K562 (cell line): ENCODE results near the gene CNNM3. TPM values are rescaled to one million over a fixed set of nuclear protein-coding genes. Genes with fewer than 3 reads are reported as not detected.

Source experiments
- BRF1 ChIP-seq: IDR thresholded peaks from 3 replicates; pipeline ENCODE4 v1.6.1; 2011; ENCODE audit warnings: borderline replicate concordance, mild to moderate bottlenecking; ENCODE audit not compliant: insufficient read length; ENCODE audit errors: extremely low read depth
- HNRNPK ChIP-seq: fragments of 200-400 bp; formaldehyde crosslinking; IDR thresholded peaks from one replicate; pipeline ENCODE4 v1.6.1; 2018; ENCODE audit warnings: mild to moderate bottlenecking, low read depth, low read length; ENCODE audit not compliant: poor library complexity, severe bottlenecking
- KLF6 ChIP-seq: fragments of 250-450 bp; sonication (Bioruptor Pico); IDR thresholded peaks from 2 replicates; pipeline ENCODE4 v1.4.0; 2020; ENCODE audit warnings: mild to moderate bottlenecking, moderate library complexity, borderline replicate concordance
- NCOA1 ChIP-seq: fragments of 450-650 bp; IDR thresholded peaks from 2 replicates; pipeline ENCODE4 v1.6.1; 2016; ENCODE audit warnings: low read depth
- STAT5B ChIP-seq: fragments of 250-450 bp; sonication (Bioruptor Pico); IDR thresholded peaks from 2 replicates; pipeline ENCODE4 v1.8.0; 2021; ENCODE audit warnings: mild to moderate bottlenecking, inconsistent platforms
- ZKSCAN8 ChIP-seq: fragments of 200-800 bp; sonication (Bioruptor generic); IDR thresholded peaks from 2 replicates; pipeline ENCODE4 v1.6.1; 2016; ENCODE audit warnings: missing genetic modification characterization, missing compliant biosample characterization
- polyA plus RNA-seq, 8 experiments: library from polyadenylated mRNA; depleted of rRNA in 4 of 8; stranded (reverse) in 5 of 8; unstranded in 3 of 8; fragments of >200 nt; fragmentation: Nextera tagmentation in 2 of 8; fragmentation: Illumina TruSeq in 1 of 8; extraction: Ambion mirVana in 2 of 8; extraction: Trizol in 1 of 8; gene quantifications; 2 replicates each; pipeline versions ENCODE4 v1.2.1 to v1.2.3, GENCODE V29; 2011 to 2014; ENCODE audit warnings: inconsistent platforms in 1 of 8, missing spikeins in 1 of 8
- total RNA-seq, 7 experiments: library from RNA; depleted of rRNA in 6 of 7; stranded (reverse); fragments of >200 nt in 6 of 7; fragmentation: Illumina TruSeq in 2 of 7; extraction: Trizol in 2 of 7; gene quantifications; 2 replicates each; pipeline versions ENCODE4 v1.2.1 to v1.2.3, GENCODE V29; 2011 to 2021; ENCODE audit warnings: low replicate concordance in 1 of 7
- TF ChIP-seq, protein P1 (sequence below): fragments of 450-650 bp; conservative IDR thresholded peaks from 2 replicates; pipeline ENCODE4 v1.6.1; 2016; ENCODE audit warnings: missing genetic modification characterization, low read depth, mild to moderate bottlenecking, missing compliant biosample characterization, moderate library complexity
- TF ChIP-seq, protein P2 (sequence below), 2 experiments: fragments of 450-650 bp in 1 of 2; sonication (generic) in 1 of 2; formaldehyde crosslinking; conservative IDR thresholded peaks; 2 replicates each; pipeline versions ENCODE4 v1.4.0 to v1.8.1; 2020 to 2022; ENCODE audit warnings: mild to moderate bottlenecking in 1 of 2, missing genetic modification reagents in 1 of 2
- TF ChIP-seq, protein P3 (sequence below): fragments of 250-450 bp; sonication (Bioruptor Pico); IDR thresholded peaks from 2 replicates; pipeline ENCODE4 v1.4.0; 2020
- TF ChIP-seq, protein P4 (sequence below), 2 experiments: fragments of 450-650 bp; IDR thresholded peaks; 2 replicates each; pipeline ENCODE4 v1.6.1; 2016; ENCODE audit warnings: mild to moderate bottlenecking in 2 of 2, borderline replicate concordance in 1 of 2, low read depth in 1 of 2, moderate library complexity in 1 of 2
- TF ChIP-seq, protein P5 (sequence below): fragments of 450-650 bp; formaldehyde crosslinking; IDR thresholded peaks from 2 replicates; pipeline ENCODE4 v1.4.0; 2020; ENCODE audit warnings: mild to moderate bottlenecking, mixed read lengths

Gene CNNM3
- total and polyA plus RNA-seq, 9 of the 15 experiments (the other 6 are each of a cell fraction or from before 2014, with no cell fraction given), result 1.4 to 16.9 (median 6.5) TPM

DNA sequence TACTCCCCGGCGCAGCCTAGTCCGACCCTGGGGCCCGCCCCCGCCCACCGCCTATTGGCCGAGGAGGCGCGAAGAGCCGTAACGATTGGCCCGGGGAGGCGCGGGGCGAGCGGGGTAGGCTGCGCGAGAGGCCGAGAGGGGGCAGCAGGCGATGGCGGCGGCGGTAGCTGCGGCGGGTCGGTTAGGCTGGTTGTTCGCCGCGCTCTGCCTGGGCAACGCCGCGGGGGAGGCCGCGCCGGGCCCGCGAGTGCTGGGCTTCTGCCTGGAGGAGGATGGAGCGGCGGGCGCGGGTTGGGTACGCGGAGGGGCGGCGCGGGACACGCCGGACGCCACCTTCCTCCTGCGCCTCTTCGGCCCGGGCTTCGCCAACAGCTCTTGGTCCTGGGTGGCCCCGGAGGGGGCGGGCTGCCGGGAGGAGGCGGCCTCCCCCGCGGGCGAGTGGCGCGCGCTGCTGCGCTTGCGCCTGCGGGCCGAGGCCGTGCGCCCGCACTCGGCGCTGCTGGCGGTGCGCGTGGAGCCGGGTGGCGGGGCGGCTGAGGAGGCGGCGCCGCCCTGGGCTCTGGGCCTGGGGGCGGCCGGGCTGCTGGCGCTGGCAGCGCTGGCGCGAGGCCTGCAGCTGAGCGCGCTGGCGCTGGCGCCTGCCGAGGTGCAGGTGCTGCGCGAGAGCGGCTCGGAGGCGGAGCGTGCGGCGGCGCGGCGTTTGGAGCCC, at the start of gene CNNM3 (continued):
- TF ChIP-seq, protein P1, sequence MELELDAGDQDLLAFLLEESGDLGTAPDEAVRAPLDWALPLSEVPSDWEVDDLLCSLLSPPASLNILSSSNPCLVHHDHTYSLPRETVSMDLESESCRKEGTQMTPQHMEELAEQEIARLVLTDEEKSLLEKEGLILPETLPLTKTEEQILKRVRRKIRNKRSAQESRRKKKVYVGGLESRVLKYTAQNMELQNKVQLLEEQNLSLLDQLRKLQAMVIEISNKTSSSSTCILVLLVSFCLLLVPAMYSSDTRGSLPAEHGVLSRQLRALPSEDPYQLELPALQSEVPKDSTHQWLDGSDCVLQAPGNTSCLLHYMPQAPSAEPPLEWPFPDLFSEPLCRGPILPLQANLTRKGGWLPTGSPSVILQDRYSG, result no peak
- TF ChIP-seq NCOA1 (no peak), STAT5B (CRISPR knock-in tag) (no peak), KLF6 (CRISPR knock-in tag) (no peak), BRF1 (no peak), HNRNPK (peak; percentile 38), ZKSCAN8 (0 out of 2 replicates have a peak, but pooled peaks have one; percentile 20)
- TF ChIP-seq, protein P2, sequence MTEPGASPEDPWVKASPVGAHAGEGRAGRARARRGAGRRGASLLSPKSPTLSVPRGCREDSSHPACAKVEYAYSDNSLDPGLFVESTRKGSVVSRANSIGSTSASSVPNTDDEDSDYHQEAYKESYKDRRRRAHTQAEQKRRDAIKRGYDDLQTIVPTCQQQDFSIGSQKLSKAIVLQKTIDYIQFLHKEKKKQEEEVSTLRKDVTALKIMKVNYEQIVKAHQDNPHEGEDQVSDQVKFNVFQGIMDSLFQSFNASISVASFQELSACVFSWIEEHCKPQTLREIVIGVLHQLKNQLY (CRISPR knock-in tag; conservative IDR thresholded peaks at IDR 0.05), result no peak
- TF ChIP-seq, protein P3, sequence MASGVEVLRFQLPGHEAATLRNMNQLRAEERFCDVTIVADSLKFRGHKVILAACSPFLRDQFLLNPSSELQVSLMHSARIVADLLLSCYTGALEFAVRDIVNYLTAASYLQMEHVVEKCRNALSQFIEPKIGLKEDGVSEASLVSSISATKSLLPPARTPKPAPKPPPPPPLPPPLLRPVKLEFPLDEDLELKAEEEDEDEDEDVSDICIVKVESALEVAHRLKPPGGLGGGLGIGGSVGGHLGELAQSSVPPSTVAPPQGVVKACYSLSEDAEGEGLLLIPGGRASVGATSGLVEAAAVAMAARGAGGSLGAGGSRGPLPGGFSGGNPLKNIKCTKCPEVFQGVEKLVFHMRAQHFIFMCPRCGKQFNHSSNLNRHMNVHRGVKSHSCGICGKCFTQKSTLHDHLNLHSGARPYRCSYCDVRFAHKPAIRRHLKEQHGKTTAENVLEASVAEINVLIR, result no peak
- TF ChIP-seq, protein P4, sequence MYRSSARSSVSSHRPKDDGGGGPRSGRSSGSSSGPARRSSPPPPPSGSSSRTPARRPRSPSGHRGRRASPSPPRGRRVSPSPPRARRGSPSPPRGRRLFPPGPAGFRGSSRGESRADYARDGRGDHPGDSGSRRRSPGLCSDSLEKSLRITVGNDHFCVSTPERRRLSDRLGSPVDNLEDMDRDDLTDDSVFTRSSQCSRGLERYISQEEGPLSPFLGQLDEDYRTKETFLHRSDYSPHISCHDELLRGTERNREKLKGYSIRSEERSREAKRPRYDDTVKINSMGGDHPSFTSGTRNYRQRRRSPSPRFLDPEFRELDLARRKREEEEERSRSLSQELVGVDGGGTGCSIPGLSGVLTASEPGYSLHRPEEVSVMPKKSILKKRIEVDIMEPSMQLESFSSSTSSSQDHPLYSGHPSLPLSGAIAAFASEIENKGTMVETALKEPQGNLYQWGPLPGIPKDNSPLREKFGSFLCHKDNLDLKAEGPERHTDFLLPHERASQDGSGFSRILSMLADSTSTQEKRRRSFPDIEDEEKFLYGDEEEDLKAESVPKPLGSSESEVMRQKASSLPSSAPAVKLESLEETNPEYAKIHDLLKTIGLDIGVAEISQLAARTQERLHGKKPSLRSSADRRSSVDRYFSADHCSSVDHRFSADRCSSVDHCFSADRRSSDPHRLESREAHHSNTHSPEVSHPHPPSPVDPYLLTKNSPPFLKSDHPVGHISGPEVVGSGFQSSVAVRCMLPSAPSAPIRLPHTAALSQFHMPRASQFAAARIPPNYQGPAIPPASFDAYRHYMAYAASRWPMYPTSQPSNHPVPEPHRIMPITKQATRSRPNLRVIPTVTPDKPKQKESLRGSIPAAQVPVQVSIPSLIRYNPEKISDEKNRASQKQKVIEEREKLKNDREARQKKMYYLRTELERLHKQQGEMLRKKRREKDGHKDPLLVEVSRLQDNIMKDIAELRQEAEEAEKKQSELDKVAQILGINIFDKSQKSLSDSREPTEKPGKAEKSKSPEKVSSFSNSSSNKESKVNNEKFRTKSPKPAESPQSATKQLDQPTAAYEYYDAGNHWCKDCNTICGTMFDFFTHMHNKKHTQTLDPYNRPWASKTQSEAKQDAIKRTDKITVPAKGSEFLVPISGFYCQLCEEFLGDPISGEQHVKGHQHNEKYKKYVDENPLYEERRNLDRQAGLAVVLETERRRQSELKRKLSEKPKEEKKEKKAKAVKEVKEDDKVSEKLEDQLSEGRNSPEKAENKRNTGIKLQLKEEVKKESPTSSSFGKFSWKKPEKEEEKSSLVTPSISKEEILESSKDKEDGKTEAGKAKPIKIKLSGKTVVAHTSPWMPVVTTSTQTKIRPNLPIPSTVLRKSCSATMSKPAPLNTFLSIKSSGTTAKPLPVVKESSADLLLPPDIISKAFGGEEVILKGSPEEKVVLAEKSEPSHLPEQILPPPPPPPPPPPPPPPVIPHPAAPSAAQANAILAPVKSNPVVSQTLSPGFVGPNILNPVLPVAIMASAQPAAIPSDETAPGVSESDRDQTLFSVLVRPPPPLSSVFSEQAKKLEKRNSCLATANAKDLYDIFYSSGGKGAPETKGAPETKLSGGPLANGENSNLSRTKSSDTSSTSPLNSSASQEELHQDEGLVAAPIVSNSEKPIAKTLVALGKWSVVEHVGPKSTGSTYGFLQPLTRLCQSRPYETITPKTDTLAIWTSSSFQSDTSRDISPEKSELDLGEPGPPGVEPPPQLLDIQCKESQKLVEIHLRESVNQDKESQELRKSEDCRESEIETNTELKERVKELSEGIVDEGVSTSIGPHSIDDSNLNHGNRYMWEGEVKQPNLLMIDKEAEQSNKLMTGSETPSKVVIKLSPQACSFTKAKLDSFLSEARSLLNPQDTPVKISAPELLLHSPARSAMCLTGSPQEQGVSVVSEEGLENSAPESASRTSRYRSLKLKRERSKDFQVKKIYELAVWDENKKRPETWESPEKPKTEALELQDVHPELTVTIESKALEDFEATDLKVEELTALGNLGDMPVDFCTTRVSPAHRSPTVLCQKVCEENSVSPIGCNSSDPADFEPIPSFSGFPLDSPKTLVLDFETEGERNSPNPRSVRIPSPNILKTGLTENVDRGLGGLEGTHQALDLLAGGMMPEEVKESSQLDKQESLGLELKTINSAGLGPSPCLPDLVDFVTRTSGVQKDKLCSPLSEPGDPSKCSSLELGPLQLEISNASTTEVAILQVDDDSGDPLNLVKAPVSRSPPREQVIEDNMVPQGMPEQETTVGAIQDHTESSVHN (IDR thresholded peaks at IDR 0.05; ENCODE audit: borderline replicate concordance in 1 of 2, low read depth in 1 of 2), result no peak
- TF ChIP-seq, protein P5, sequence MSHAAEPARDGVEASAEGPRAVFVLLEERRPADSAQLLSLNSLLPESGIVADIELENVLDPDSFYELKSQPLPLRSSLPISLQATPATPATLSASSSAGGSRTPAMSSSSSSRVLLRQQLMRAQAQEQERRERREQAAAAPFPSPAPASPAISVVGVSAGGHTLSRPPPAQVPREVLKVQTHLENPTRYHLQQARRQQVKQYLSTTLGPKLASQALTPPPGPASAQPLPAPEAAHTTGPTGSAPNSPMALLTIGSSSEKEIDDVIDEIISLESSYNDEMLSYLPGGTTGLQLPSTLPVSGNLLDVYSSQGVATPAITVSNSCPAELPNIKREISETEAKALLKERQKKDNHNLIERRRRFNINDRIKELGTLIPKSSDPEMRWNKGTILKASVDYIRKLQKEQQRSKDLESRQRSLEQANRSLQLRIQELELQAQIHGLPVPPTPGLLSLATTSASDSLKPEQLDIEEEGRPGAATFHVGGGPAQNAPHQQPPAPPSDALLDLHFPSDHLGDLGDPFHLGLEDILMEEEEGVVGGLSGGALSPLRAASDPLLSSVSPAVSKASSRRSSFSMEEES, result no peak
